Measurements from ENCODE around the gene ADI1. TPM values are rescaled to one million over a fixed set of nuclear protein-coding genes. Genes with fewer than 3 reads are reported as not detected.
A peak's percentile ranks its signal among the peaks of the same experiment; 100 is the strongest.
"Not testable (repeated sequence)": the region's sequence is repeated elsewhere in the genome, so short reads cannot be mapped to it uniquely, and the experiment has no call there.

The ADI1 gene
- total RNA-seq, 1 donor from 2014 or later: 38.1 TPM

DNA sequence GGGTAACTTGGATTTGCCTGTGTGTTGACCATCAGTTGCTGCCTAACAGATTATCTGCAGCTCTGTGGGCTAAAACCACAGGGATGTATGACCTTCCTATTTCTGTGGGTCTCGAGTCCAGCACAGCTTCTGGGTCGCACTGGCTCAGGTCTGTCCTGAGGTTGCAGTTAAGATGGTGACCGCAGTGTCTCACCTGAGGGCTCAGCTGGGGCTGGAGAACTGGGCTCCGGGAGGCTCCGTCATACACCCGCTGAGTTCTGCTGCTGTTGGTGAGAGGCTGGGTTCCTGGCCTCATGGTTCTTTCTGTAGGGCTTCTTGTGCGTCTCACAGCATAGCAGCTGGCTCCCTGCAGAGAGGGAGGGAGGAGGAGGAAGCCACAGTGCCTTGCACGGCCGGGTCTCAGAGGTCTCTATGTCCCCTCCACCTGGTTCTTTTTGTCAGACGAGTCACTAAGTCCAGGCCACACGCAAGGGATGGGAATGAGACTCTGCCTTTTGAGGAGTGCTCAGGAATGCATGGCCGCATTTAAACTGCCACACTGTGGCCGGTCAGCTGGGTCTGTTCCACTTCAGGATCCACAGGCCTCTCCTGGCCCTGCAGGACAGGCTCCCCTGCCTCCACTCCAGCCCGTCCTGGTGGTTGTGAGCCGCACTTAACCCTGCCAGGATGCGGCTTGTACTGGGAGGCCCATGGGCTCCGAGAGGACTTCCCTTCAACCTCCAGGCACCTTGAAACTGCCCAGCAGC, 67.2 kb downstream of the ADI1 start:
- H3K27ac ChIP-seq (ENCODE audit: low read depth, low read length): no peak overlapping the region
- no peak overlapping the region for H3K4me3 ChIP-seq (ENCODE audit: low read length in 3 of 3)
- H3K36me3 ChIP-seq (ENCODE audit: control insufficient read depth in 3 of 3, insufficient read depth in 3 of 3, low read length in 3 of 3): peaks cover 5 to 28% (median 24%) of the 10 kb centered on the region in 3 donors
- peaks cover 6 to 15% (median 10%) of the 10 kb centered on the region in 3 donors for H3K4me1 ChIP-seq (ENCODE audit: control insufficient read depth in 3 of 3, insufficient read depth in 3 of 3, low read length in 3 of 3)
- H3K27me3 ChIP-seq (ENCODE audit: control insufficient read depth in 3 of 3, insufficient read depth in 3 of 3, low read length in 3 of 3): no peaks in the 10 kb centered on the region
- H3K9ac ChIP-seq (ENCODE audit: low read depth in 1 of 3, low read length in 3 of 3): no peak overlapping the region
- H3K9me3 ChIP-seq (ENCODE audit: control insufficient read depth in 3 of 3, low read length in 3 of 3): no peaks in the 10 kb centered on the region

DNA sequence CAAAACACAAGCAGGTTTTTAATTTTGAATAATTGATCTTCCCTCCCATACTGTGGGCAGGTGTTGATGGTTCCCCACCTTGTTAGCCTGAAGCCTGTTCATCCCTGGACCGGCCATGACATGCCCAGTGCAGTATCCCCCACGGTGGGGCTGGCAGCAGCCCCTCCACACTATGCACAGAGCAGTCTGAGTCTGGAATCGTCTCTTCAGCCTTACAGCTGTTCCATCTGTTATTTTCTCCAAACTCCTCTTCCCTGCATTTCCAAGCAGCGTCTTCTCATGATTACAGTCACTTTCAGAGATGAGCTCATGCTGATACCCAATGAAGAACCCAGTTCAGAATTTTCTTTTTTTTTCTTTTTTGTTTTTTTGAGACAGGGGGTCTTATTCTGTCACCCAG, 68.2 kb downstream of the ADI1 start:
- Histone ChIP-seq H3K9me3 (ENCODE audit: control insufficient read depth in 3 of 3, low read length in 3 of 3) (no peaks in the 10 kb centered on the region), H3K9ac (ENCODE audit: low read depth in 1 of 3, low read length in 3 of 3) (no peak overlapping the region), H3K4me3 (ENCODE audit: low read length in 3 of 3) (no peak overlapping the region), H3K36me3 (ENCODE audit: control insufficient read depth in 3 of 3, insufficient read depth in 3 of 3, low read length in 3 of 3) (peaks cover 11 to 26% (median 25%) of the 10 kb centered on the region in 3 donors), H3K4me1 (ENCODE audit: control insufficient read depth in 3 of 3, insufficient read depth in 3 of 3, low read length in 3 of 3) (peaks cover 6 to 15% (median 10%) of the 10 kb centered on the region in 3 donors), H3K27ac (ENCODE audit: low read depth, low read length) (no peak overlapping the region), H3K27me3 (ENCODE audit: control insufficient read depth in 3 of 3, insufficient read depth in 3 of 3, low read length in 3 of 3) (no peaks in the 10 kb centered on the region)

DNA sequence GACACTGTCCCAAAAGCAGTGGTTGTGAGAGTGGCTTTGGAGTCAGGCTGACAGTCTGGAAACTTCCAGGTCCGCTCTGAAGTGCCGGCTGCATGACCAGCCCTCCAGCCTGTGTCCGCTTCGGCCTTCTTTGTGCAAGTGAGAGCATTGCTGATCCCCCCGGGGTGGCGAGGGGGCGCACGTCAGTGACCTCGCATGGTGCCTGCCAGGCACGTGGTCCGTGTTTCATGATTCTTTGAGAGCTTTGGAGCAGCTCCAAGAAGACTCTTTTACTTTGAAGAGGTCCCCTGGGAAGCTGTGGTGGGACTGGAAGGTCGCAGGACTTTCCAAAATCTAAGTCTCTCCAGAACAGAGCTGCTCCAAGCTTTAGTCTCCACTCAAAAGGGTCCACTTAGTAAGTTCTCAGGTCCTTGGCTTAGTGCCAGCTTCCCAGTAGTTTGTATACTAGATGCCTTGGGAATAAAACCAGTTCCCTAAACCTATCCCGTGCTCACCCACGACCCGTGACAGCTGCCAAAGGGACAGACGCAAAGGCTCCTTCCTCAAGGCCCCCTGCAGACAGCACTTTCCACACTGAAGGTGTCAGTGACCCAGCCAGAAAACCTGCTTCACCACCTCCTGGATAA, 68.8 kb downstream of the ADI1 start:
- Histone ChIP-seq H3K9me3 (ENCODE audit: control insufficient read depth in 3 of 3, low read length in 3 of 3) (no peaks in the 10 kb centered on the region), H3K4me3 (ENCODE audit: low read length in 3 of 3) (no peak overlapping the region), H3K27me3 (ENCODE audit: control insufficient read depth in 3 of 3, insufficient read depth in 3 of 3, low read length in 3 of 3) (no peaks in the 10 kb centered on the region), H3K27ac (ENCODE audit: low read depth, low read length) (no peak overlapping the region), H3K36me3 (ENCODE audit: control insufficient read depth in 3 of 3, insufficient read depth in 3 of 3, low read length in 3 of 3) (peaks cover 16 to 32% (median 28%) of the 10 kb centered on the region in 3 donors), H3K9ac (ENCODE audit: low read depth in 1 of 3, low read length in 3 of 3) (peak overlapping the region in 1 of 3 donors; percentile 33), H3K4me1 (ENCODE audit: control insufficient read depth in 3 of 3, insufficient read depth in 3 of 3, low read length in 3 of 3) (peaks cover 6 to 15% (median 10%) of the 10 kb centered on the region in 3 donors)

DNA sequence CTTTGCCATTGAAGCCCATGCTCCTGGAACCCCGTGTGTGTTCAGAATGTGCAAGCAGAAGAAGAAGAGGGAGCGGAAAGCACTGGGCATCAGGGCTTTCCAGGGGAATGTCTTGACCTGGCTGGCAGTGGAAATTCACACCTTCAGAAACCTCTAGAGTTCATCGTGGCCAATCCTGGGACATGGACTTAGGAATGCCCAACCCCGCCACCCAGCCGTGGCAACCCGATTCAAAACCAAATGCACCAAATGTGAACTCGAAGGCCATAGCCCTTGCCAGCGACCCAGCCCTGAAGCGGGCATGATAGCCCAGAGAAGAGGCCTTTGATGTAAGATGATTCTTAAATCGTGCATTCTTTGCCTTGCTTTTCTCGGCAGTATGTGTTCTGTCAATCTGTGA, 69.4 kb downstream of the ADI1 start:
- Histone ChIP-seq H3K27me3 (ENCODE audit: control insufficient read depth in 3 of 3, insufficient read depth in 3 of 3, low read length in 3 of 3) (no peaks in the 10 kb centered on the region), H3K36me3 (ENCODE audit: control insufficient read depth in 3 of 3, insufficient read depth in 3 of 3, low read length in 3 of 3) (peaks cover 20 to 38% (median 32%) of the 10 kb centered on the region in 3 donors), H3K27ac (ENCODE audit: low read depth, low read length) (no peak overlapping the region), H3K9ac (ENCODE audit: low read depth in 1 of 3, low read length in 3 of 3) (no peak overlapping the region), H3K9me3 (ENCODE audit: control insufficient read depth in 3 of 3, low read length in 3 of 3) (no peaks in the 10 kb centered on the region), H3K4me1 (ENCODE audit: control insufficient read depth in 3 of 3, insufficient read depth in 3 of 3, low read length in 3 of 3) (peaks cover 6 to 15% (median 10%) of the 10 kb centered on the region in 3 donors), H3K4me3 (ENCODE audit: low read length in 3 of 3) (no peak overlapping the region)

DNA sequence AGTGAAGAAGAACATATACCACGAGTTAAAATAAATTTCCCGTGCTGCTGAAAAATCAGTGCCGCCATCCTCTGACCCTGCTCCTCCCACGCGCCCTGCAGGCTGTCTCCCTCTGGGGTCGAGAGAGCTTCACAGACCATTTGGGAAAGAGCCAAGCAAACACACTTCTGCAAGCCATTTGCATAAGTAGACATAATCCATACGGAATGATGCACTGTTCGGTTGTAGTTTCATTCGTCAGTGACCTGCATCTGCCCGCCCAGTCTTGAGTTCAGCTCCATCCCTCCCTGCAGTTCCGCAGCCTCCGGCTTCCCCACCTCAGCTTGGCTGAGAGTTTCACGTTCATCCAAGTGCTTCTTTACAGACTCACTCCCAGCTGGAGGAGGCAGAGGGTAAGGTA, 70.2 kb downstream of the ADI1 start:
- H3K4me3 ChIP-seq (ENCODE audit: low read length in 3 of 3): no peak overlapping the region
- no peak overlapping the region for H3K27ac ChIP-seq (ENCODE audit: low read depth, low read length)
- peaks cover 6 to 13% (median 10%) of the 10 kb centered on the region in 3 donors for H3K4me1 ChIP-seq (ENCODE audit: control insufficient read depth in 3 of 3, insufficient read depth in 3 of 3, low read length in 3 of 3)
- H3K9ac ChIP-seq (ENCODE audit: low read depth in 1 of 3, low read length in 3 of 3): no peak overlapping the region
- peaks cover 24 to 44% (median 33%) of the 10 kb centered on the region in 3 donors for H3K36me3 ChIP-seq (ENCODE audit: control insufficient read depth in 3 of 3, insufficient read depth in 3 of 3, low read length in 3 of 3)
- no peaks in the 10 kb centered on the region for H3K9me3 ChIP-seq (ENCODE audit: control insufficient read depth in 3 of 3, low read length in 3 of 3)
- H3K27me3 ChIP-seq (ENCODE audit: control insufficient read depth in 3 of 3, insufficient read depth in 3 of 3, low read length in 3 of 3): no peaks in the 10 kb centered on the region

DNA sequence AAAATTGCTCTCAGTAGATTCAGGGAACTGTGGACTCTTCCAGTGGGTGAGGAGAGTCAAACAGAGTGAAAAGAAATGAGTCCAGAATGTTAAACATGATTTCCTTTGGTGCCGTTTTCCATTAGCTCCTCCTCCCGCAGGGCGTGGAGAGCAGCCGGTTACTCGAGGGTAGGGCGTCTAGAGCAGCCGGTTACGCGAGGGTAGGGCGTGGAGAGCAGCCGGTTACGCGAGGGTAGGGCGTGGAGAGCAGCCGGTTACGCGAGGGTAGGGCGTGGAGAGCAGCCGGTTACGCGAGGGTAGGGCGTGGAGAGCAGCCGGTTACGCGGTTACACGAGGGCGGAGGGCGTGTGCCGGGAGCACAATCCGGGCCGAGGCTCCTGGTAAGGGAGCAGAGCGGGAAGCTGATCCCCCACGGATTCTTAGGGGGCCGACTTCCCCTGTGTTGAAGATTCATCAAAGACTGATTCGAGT, 70.9 kb downstream of the ADI1 start:
- H3K27ac ChIP-seq (ENCODE audit: low read depth, low read length); H3K27me3 ChIP-seq (ENCODE audit: control insufficient read depth in 3 of 3, insufficient read depth in 3 of 3, low read length in 3 of 3); H3K9ac ChIP-seq (ENCODE audit: low read depth in 1 of 3, low read length in 3 of 3); H3K9me3 ChIP-seq (ENCODE audit: control insufficient read depth in 3 of 3, low read length in 3 of 3): not testable (repeated sequence)
- peaks cover 6 to 11% (median 10%) of the 10 kb centered on the region in 3 donors for H3K4me1 ChIP-seq (ENCODE audit: control insufficient read depth in 3 of 3, insufficient read depth in 3 of 3, low read length in 3 of 3)
- H3K36me3 ChIP-seq (ENCODE audit: control insufficient read depth in 3 of 3, insufficient read depth in 3 of 3, low read length in 3 of 3): peaks cover 30 to 50% (median 39%) of the 10 kb centered on the region in 3 donors
- peak overlapping the region in 1 of 3 donors; percentile 28 for H3K4me3 ChIP-seq (ENCODE audit: low read length in 3 of 3)

DNA sequence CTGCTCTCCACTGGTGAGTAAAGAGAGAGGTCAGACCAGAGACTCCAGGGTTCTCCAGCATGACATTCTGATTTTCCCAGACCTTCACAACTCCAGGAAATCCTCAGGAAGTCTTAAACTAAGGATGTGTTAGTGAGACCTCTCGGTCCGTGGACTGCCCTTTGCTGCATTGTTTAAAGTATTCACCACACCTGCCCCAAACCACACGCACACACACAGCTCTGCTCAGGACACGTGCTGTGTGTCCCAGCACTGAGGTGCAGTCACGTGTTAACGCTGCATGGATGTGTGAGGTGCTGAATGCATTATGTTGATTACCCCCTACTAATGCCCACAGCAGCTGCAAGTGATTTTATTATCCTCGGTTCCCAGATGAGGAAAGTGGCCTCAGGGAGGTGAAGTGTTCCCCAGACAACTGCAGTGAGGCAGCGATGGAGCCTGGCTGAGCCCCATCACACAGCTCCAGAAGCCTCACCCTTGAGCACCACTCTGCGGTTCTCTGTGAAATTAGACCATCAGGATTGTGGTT, 71.5 kb downstream of the ADI1 start:
- no peak overlapping the region for H3K9ac ChIP-seq (ENCODE audit: low read depth in 1 of 3, low read length in 3 of 3)
- H3K9me3 ChIP-seq (ENCODE audit: control insufficient read depth in 3 of 3, low read length in 3 of 3): no peaks in the 10 kb centered on the region
- H3K4me1 ChIP-seq (ENCODE audit: control insufficient read depth in 3 of 3, insufficient read depth in 3 of 3, low read length in 3 of 3): peaks cover 6 to 11% (median 6%) of the 10 kb centered on the region in 3 donors
- no peak overlapping the region for H3K27ac ChIP-seq (ENCODE audit: low read depth, low read length)
- peak overlapping the region in 1 of 3 donors; percentile 28 for H3K4me3 ChIP-seq (ENCODE audit: low read length in 3 of 3)
- H3K27me3 ChIP-seq (ENCODE audit: control insufficient read depth in 3 of 3, insufficient read depth in 3 of 3, low read length in 3 of 3): no peaks in the 10 kb centered on the region
- peaks cover 32 to 48% (median 40%) of the 10 kb centered on the region in 3 donors for H3K36me3 ChIP-seq (ENCODE audit: control insufficient read depth in 3 of 3, insufficient read depth in 3 of 3, low read length in 3 of 3)

Other genes starting within 250 kb of the ADI1 start
- 12.0 TPM for gene EIPR1, start 141.7 kb downstream of the ADI1 start, total RNA-seq
- 50.6 TPM for gene TRAPPC12, start 139.8 kb downstream of the ADI1 start, total RNA-seq
- 14.6 TPM for gene RNASEH1, start 38.8 kb upstream of the ADI1 start, total RNA-seq
- gene RPS7, start 55.7 kb upstream of the ADI1 start, total RNA-seq: 2,490 TPM
- gene COLEC11, start 75.6 kb upstream of the ADI1 start, total RNA-seq: not detected
- not detected for gene ALLC, start 138.7 kb upstream of the ADI1 start, total RNA-seq
- not detected for gene DCDC2C, start 184.0 kb upstream of the ADI1 start, total RNA-seq